ENCODE results near the gene ZNF519.

The ZNF519 gene

DNA sequence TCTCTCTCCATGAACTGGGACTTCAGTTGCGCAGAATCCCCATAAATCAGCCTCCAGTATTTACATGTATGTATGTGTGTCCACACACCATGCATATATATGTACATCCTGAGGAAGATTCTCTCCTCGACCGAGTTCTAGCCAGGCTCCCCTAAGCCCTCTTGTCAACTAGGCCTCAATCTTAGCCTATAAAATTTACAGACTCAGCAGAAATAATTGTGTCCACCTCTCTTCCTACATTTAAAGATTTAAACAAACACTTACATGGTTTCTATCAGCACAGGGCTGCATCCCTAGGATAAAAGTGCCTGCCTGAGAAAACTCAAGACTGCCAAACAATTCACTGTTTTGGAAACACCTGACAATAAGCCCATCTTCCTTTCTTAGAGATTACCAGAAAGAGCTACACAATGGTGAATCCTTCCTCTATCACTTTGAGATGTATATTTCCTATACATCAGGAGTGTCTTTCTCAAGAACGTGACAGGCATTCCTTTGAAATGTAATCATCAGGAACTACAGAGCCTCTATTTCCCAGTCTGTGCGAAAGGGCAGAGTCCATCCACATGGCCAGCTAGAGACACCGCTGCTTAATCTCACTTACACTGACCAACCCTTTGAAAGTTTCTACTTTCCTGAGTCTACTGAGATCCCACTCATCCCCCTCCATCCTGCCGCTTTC is 39.5 kb downstream of the ZNF519 start:
- no peak for FAIRE-seq

DNA sequence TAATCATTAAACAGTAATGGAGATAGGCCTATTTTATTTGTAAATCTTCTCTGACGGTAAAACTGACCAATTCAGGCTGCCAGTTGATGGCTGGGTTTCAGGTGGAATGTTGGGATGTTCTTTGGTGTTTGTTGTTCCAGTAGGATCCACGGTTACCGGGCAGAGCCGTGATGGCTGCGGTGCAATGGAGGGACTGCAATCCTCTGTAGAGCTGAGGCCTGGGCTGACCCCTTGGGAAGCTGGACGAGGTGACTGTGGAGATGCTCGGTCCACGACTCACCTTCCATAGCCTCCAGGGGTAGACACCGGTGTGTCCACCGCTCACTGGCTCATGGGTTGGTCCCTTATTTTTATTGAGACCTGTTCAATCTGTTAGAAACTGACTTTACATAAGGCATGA is 42.5 kb downstream of the ZNF519 start:
- FAIRE-seq, result no peak

DNA sequence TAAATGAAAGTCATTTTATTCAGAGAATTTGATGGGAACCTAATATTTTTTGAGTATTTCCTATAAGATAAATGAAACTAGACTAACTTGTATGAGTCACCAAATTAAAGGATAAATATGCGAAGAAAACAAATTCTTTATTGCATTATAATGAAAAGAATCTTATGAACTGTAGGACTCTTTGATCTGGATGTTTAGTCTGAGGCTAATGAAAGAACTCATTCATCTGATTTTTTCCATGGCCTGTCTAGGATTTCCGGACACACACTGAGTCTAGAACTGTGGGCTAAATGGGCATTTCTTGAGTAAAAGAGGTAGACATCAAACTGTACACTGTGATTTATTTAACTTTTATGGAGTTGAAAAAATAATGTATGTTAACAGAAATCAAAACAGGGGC is 43.0 kb downstream of the ZNF519 start:
- FAIRE-seq, result no peak

DNA sequence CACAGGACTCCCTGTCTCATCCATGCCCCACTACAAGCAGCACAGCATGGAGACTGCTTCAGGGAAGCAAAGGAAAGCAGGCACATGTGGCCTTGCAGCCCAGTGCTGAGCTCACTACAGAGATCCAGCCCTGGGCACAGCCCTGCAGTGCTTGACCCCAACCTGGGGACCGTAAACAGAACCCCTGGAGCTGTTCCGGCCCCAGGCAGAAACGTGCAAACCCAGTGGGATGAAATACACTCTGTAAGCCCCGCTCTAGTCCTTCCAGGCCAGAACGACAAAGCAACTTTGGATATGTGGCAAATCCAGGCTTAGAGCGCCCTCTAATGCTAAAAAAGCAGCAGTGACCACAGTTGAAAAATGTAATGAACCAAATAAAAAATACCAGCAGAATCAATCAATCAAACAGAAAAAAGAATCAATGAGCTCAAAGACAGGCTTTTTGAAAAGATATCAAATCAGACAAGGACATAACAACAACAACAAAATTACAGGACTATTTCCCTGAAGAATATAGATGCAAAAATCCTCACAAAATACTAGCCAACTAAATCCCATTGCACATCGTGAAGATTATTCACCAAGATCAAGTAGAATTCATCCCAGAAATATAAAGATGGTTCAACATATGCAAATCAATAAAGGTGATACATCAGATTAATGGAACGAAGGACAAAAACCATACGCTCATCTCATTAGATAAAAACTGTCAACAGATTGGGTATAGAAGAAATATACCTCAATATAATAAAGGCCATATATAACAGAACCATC is 45.6 kb downstream of the ZNF519 start:
- no peak for FAIRE-seq

DNA sequence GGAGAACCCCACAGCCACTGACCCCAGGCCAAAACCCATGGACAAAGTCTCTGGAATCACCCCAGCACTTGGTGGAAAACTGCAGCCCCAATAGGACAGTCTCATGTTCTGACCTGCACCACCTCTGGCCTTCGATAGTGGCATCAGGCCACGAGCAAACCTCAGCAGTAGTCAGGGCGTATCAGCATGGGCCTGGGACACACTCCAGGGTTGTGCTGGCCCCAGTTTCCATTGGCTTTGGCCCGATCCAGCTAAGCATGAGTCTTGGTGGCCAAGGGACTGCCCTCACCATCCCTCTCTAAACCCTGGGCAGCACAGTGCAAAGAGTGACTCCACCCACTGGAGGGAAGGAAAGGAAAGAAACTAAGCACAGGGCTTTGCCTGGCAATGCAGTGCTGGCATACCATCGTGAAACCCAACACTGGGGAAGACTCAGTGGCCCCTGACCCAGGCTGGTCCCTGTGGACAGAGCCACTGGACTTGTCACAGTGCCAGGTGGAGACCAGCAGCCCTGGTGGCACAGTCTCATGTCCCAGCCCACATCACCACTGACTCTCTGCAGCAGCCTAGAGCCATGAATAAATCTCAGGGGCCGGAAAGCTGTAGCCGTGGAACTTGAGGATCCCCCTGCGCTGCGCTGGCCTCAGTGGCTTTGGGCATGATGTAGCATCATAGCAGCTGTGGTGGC is 46.3 kb downstream of the ZNF519 start:
- FAIRE-seq, result no peak

DNA sequence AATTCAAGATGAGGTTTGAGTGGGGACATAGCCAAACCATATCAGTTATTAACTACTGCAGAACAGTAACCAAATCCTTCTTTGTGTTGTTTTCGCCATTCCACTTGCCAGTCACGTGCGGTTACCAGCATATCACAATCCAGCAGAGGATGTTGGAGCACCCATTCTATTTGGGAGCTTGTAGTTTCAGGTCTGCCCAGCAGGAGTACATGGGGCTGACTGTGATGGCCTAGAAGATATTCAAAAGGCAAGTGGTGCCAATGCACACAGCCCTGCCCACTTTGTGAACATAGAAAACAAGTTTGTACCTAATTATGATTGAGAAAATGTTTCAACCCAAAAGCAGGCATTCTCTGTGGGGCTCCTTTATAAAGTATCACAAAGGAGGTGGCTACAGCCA is 57.0 kb downstream of the ZNF519 start:
- FAIRE-seq, result no peak

DNA sequence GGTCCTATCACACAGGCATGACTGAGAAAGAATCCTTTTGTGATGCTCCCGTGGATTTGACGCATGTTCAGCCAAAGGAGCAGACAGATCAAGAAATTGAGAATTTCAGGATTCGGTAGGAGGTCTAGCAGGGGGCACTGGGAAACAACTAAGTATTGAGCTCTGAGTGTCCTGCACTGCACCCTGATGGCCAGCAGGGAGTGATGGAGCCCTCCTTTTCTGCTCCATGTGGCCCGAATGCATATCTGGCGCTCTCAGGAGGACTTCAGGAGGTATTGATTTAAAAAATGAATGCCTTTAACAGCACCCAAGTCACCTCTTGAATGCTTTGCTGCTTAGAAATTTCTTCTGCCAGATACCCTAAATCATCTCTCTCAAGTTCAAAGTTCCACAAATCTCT is 58.0 kb downstream of the ZNF519 start:
- FAIRE-seq, result no peak

DNA sequence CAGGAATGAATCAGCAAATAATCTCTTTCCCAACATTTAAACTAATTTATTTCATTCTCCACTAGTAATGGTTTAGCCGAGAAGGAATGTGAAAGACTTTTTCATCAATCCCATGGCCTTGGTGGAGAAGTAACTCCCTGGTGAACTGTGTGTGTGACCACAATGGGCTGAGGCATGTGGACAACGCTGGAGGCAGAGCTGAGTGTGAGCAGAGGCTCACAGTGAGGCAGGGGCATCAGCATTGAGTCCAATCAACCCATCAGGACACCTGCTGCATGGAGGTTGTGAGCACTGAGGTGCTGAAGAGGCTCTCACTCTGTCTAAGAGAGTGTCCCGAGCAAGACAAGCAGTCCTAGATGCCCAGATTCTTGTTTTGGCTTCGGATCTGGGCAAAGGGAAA is 78.6 kb downstream of the ZNF519 start:
- no peak for FAIRE-seq

Measured in endometrium (tissue), 2 donors.